Measurements from ENCODE around the gene ERAP2. TPM values are rescaled to one million over a fixed set of nuclear protein-coding genes. Genes with fewer than 3 reads are reported as not detected.

The ERAP2 gene
- total RNA-seq, 4 donors from 2014 or later, result 7.1 to 39.1 (median 33.1) TPM

GRCh38 chr5:96905864-96906263 lies 29.6 kb downstream of the ERAP2 start:
- 80 to 91% methylated on average over 3 of the region's 3 CpGs for WGBS, 2 donors (ENCODE audit: low coverage in 1 of 2)
- Histone ChIP-seq H3K4me1 (no peaks in the 10 kb centered on the region), H3K27me3 (no peaks in the 10 kb centered on the region), H3K27ac (no peak overlapping the region), H3K36me3 (peaks cover 0 to 30% (median 15%) of the 10 kb centered on the region in 4 donors), H3K4me3 (no peak overlapping the region), H3K9me3 (no peaks in the 10 kb centered on the region)
- DNase-seq, result no peak
- TF ChIP-seq POLR2A (IDR thresholded peaks at IDR 0.05), result no peak
- TF ChIP-seq CTCF (IDR thresholded peaks at IDR 0.05), result no peak
- TF ChIP-seq EP300 (IDR thresholded peaks at IDR 0.05; ENCODE audit: low read depth), result no peak
- TF ChIP-seq POLR2AphosphoS5 (IDR thresholded peaks at IDR 0.05), result no peak
- intact Hi-C loops (cut with DNase I; ENCODE audit: low total_unique reads) (no loop called here), in situ Hi-C loops (cut with MboI; ENCODE audit: low pct_ligation_motif_present in 1 of 4, low pct_unique_long_range_greater_than_20kb in 1 of 4, low sequenced_read_pairs in 3 of 4) (no loop called here)

GRCh38 chr5:96909003-96909402 lies 32.7 kb downstream of the ERAP2 start:
- Histone ChIP-seq H3K4me3 (no peak overlapping the region), H3K27me3 (no peaks in the 10 kb centered on the region), H3K27ac (no peak overlapping the region), H3K36me3 (peaks cover 0 to 13% (median 6%) of the 10 kb centered on the region in 4 donors), H3K4me1 (no peaks in the 10 kb centered on the region), H3K9me3 (no peaks in the 10 kb centered on the region)
- WGBS, 2 donors (ENCODE audit: low coverage in 1 of 2), result 89 to 90% methylated on average over 4 of the region's 4 CpGs
- no peak for TF ChIP-seq POLR2A (IDR thresholded peaks at IDR 0.05)
- no peak for TF ChIP-seq CTCF (IDR thresholded peaks at IDR 0.05)
- no peak for TF ChIP-seq EP300 (IDR thresholded peaks at IDR 0.05; ENCODE audit: low read depth)
- intact Hi-C loops (cut with DNase I; ENCODE audit: low total_unique reads), result no loop called here
- no peak for DNase-seq
- in situ Hi-C loops (cut with MboI; ENCODE audit: low pct_ligation_motif_present in 1 of 4, low pct_unique_long_range_greater_than_20kb in 1 of 4, low sequenced_read_pairs in 3 of 4), result no loop called here

GRCh38 chr5:96909435-96909834 lies 33.1 kb downstream of the ERAP2 start:
- no peaks in the 10 kb centered on the region for H3K4me1 ChIP-seq
- no peaks in the 10 kb centered on the region for H3K9me3 ChIP-seq
- TF ChIP-seq EP300 (IDR thresholded peaks at IDR 0.05; ENCODE audit: low read depth), result no peak
- no peak for TF ChIP-seq POLR2A (IDR thresholded peaks at IDR 0.05)
- no peak for TF ChIP-seq POLR2AphosphoS5 (IDR thresholded peaks at IDR 0.05)
- TF ChIP-seq CTCF (IDR thresholded peaks at IDR 0.05), result no peak
- no peak overlapping the region for H3K4me3 ChIP-seq
- intact Hi-C loops (cut with DNase I; ENCODE audit: low total_unique reads) (no loop called here), in situ Hi-C loops (cut with MboI; ENCODE audit: low pct_ligation_motif_present in 1 of 4, low pct_unique_long_range_greater_than_20kb in 1 of 4, low sequenced_read_pairs in 3 of 4) (no loop called here)
- no peak for DNase-seq
- no peak overlapping the region for H3K27ac ChIP-seq
- H3K27me3 ChIP-seq, result no peaks in the 10 kb centered on the region
- WGBS, 2 donors (ENCODE audit: low coverage in 1 of 2), result 90 to 97% methylated on average over 4 of the region's 4 CpGs
- peaks cover 0 to 13% (median 6%) of the 10 kb centered on the region in 4 donors for H3K36me3 ChIP-seq

- peaks cover 0 to 13% (median 6%) of the 10 kb centered on the region in 4 donors for H3K36me3 ChIP-seq
- no peak for TF ChIP-seq EP300 (IDR thresholded peaks at IDR 0.05; ENCODE audit: low read depth)
- TF ChIP-seq POLR2A (IDR thresholded peaks at IDR 0.05), result no peak
- no peak for TF ChIP-seq CTCF (IDR thresholded peaks at IDR 0.05)
- no peak for TF ChIP-seq POLR2AphosphoS5 (IDR thresholded peaks at IDR 0.05)
- 94 to 100% methylated on average over 2 of the region's 2 CpGs for WGBS, 2 donors (ENCODE audit: low coverage in 1 of 2)
Measured at GRCh38 chr5:96911139-96911538, 34.8 kb downstream of the ERAP2 start.

More at GRCh38 chr5:96911139-96911538, 34.8 kb downstream of the ERAP2 start:
- H3K9me3 ChIP-seq, result no peaks in the 10 kb centered on the region
- no peak overlapping the region for H3K4me3 ChIP-seq
- in situ Hi-C loops (cut with MboI; ENCODE audit: low pct_ligation_motif_present in 1 of 4, low pct_unique_long_range_greater_than_20kb in 1 of 4, low sequenced_read_pairs in 3 of 4), result no loop called here
- no peaks in the 10 kb centered on the region for H3K4me1 ChIP-seq
- DNase-seq, result no peak
- no peaks in the 10 kb centered on the region for H3K27me3 ChIP-seq
- H3K27ac ChIP-seq, result no peak overlapping the region
- intact Hi-C loops (cut with DNase I; ENCODE audit: low total_unique reads), result no loop called here

Measured in transverse colon (tissue), 4 donors.